HG02763 (cell line): ENCODE results near the gene ARL9.

Experiments used
- ATAC-seq: cut with Tn5 transposase; IDR thresholded peaks from one replicate; pipeline ENCODE4 v1.9.1; 2021; ENCODE audit warnings: mild to moderate bottlenecking, moderate library complexity; ENCODE audit not compliant: unreplicated experiment

Gene ARL9

GRCh38 chr4:56531149-56531770, 25.7 kb downstream of the ARL9 start:
- ATAC-seq: no peak

- ATAC-seq: no peak
These were observed 26.2 kb downstream of the ARL9 start for GRCh38 chr4:56531823-56532222.

- no peak for ATAC-seq
These were observed 26.6 kb downstream of the ARL9 start for GRCh38 chr4:56532239-56532638.

- ATAC-seq: no peak
These were observed 30.3 kb downstream of the ARL9 start for GRCh38 chr4:56535915-56536314.

GRCh38 chr4:56537147-56537546, 31.6 kb downstream of the ARL9 start:
- ATAC-seq: no peak

GRCh38 chr4:56540826-56541225, 35.2 kb downstream of the ARL9 start:
- no peak for ATAC-seq

- peak; percentile 98 for ATAC-seq
These were observed 39.1 kb downstream of the ARL9 start for GRCh38 chr4:56544573-56545131.

GRCh38 chr4:56550642-56551041, 45.1 kb downstream of the ARL9 start:
- ATAC-seq: no peak

- ATAC-seq: no peak
These were observed 45.9 kb downstream of the ARL9 start for GRCh38 chr4:56551516-56551915.

- ATAC-seq: no peak
These were observed 46.7 kb downstream of the ARL9 start for GRCh38 chr4:56552273-56552672.

- ATAC-seq: no peak
These were observed 64.5 kb downstream of the ARL9 start for GRCh38 chr4:56570041-56570440.
